ENCODE data around the gene ANKRD62. TPM values are rescaled to one million over a fixed set of nuclear protein-coding genes. Genes with fewer than 3 reads are reported as not detected.

Gene ANKRD62
- total and polyA plus RNA-seq, 10 donors = not detected

GRCh38 chr18:12102136-12102842 lies 8.6 kb downstream of the ANKRD62 start:
- intact Hi-C loops (cut with DNase I; ENCODE audit: low total_unique reads) = no loop called here
- TF ChIP-seq POLR2A (IDR thresholded peaks at IDR 0.05) = no peak
- no peak for TF ChIP-seq POLR2AphosphoS5 (IDR thresholded peaks at IDR 0.05)
- no peak for TF ChIP-seq CTCF (IDR thresholded peaks at IDR 0.05 in 8 of 11, conservative IDR thresholded peaks at IDR 0.05 in 3 of 11)
- WGBS, 5 donors = 65 to 85% (median 81%) methylated on average over 13 of the region's 13 CpGs

GRCh38 chr18:12106471-12106870 lies 12.8 kb downstream of the ANKRD62 start:
- Histone ChIP-seq H3K9me3 (no peaks in the 10 kb centered on the region), H3K4me3 (no peak overlapping the region), H3K27ac (no peak overlapping the region), H3K36me3 (no peaks in the 10 kb centered on the region), H3K4me1 (no peaks in the 10 kb centered on the region), H3K27me3 (replicated peaks in 1 of 7) (peaks cover 0 to 7% (median 0%) of the 10 kb centered on the region in 7 donors)
- intact Hi-C loops (cut with DNase I; ENCODE audit: low total_unique reads) = no loop called here
- 76 to 87% (median 81%) methylated on average over 2 of the region's 2 CpGs for whole genome bisulfite sequencing, 5 donors
- DNase-seq = no peak
- TF ChIP-seq POLR2A (IDR thresholded peaks at IDR 0.05) (no peak), CTCF (IDR thresholded peaks at IDR 0.05 in 8 of 11, conservative IDR thresholded peaks at IDR 0.05 in 3 of 11) (no peak), POLR2AphosphoS5 (IDR thresholded peaks at IDR 0.05) (no peak)

More at GRCh38 chr18:12102136-12102842, 8.6 kb downstream of the ANKRD62 start:
- no peak for DNase-seq
- Histone ChIP-seq H3K4me1 (no peaks in the 10 kb centered on the region), H3K9me3 (no peaks in the 10 kb centered on the region), H3K27ac (no peak overlapping the region), H3K36me3 (no peaks in the 10 kb centered on the region), H3K4me3 (no peak overlapping the region), H3K27me3 (replicated peaks in 1 of 7) (no peaks in the 10 kb centered on the region)

DNA sequence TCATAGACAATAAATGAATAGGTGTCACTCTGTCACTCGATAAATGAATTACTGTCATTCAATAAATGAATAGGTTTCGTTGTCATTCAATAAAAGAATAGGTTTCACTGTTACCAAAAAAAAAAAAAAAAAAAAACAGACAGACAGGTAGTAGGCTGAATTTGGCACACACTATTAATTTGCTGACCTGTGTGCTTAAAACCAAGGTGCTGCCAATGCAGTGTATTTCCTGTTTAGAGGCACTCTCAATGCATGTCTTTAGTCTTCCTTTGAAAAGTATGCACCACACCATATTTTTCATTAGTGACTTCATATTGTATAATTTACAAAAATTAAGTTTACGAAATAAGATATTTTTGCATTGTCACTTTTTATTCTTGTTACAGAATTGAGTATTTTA lies 16.2 kb downstream of the ANKRD62 start:
- WGBS, 5 donors = 81 to 92% (median 91%) methylated on average over 3 of the region's 3 CpGs
- H3K27me3 ChIP-seq (replicated peaks in 1 of 7) = peaks cover 0 to 7% (median 0%) of the 10 kb centered on the region in 7 donors
- intact Hi-C loops (cut with DNase I; ENCODE audit: low total_unique reads) = no loop called here
- no peak overlapping the region for H3K27ac ChIP-seq
- H3K9me3 ChIP-seq = peaks cover 0 to 3% (median 0%) of the 10 kb centered on the region in 8 donors
- no peaks in the 10 kb centered on the region for H3K4me1 ChIP-seq
- TF ChIP-seq POLR2A (IDR thresholded peaks at IDR 0.05) = no peak
- TF ChIP-seq POLR2AphosphoS5 (IDR thresholded peaks at IDR 0.05) = no peak
- no peak for TF ChIP-seq CTCF (IDR thresholded peaks at IDR 0.05 in 8 of 11, conservative IDR thresholded peaks at IDR 0.05 in 3 of 11)
- H3K36me3 ChIP-seq = no peaks in the 10 kb centered on the region
- no peak for DNase-seq
- no peak overlapping the region for H3K4me3 ChIP-seq

DNA sequence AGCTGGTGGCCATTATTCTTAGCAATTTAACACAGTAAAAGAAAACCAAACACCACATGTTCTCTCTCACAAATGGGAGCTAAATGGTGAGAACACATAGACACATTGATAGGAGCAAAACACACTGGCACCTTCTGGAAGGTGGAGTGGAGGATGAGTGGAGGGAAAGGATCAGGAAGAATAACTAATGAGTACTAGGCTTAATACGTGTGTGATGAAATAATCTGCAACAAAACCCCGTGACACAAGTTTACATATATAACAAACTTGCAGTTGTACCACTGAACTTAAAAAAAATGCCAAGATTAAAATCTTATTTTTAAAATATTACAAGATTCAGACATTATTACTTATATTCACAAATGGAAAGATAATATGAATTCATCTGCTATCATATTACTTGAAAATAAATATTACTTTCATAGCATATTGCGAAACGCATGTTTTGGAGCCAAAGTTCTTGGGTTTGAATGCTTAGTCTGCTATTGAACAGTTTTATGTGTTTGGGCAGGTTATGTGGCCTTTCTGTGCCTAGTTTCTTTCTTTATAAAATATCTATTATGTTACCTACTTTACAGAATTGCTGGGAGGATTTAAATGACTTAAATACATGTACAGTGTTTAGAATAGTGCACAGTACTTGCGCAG lies 20.5 kb downstream of the ANKRD62 start:
- no peak for DNase-seq
- Histone ChIP-seq H3K36me3 (no peaks in the 10 kb centered on the region), H3K27ac (no peak overlapping the region)

More for the DNA sequence above, 20.5 kb downstream of the ANKRD62 start:
- 87 to 91% (median 88%) methylated on average over 5 of the region's 5 CpGs for WGBS, 5 donors
- TF ChIP-seq CTCF (IDR thresholded peaks at IDR 0.05 in 8 of 11, conservative IDR thresholded peaks at IDR 0.05 in 3 of 11) (no peak), POLR2A (IDR thresholded peaks at IDR 0.05) (no peak), POLR2AphosphoS5 (IDR thresholded peaks at IDR 0.05) (no peak)
- Histone ChIP-seq H3K9me3 (peaks cover 0 to 3% (median 0%) of the 10 kb centered on the region in 8 donors), H3K4me3 (no peak overlapping the region), H3K27me3 (replicated peaks in 1 of 7) (peaks cover 0 to 5% (median 0%) of the 10 kb centered on the region in 7 donors), H3K4me1 (no peaks in the 10 kb centered on the region)
- intact Hi-C loops (cut with DNase I; ENCODE audit: low total_unique reads) = no loop called here

Data from spleen (tissue), 11 donors.